Fibroblast of pulmonary artery (primary cell): ENCODE results near the gene SMPDL3B.
A peak's percentile ranks its signal among the peaks of the same experiment; 100 is the strongest.

ENCODE experiments used
- DNase-seq: peaks from one replicate; pipeline ENCODE4 v3.0.0-alpha.2; 2010; ENCODE audit warnings: low read depth
- H3K4me3 ChIP-seq: replicated peaks from 2 replicates; pipeline ENCODE4 v1.5.1; 2011; ENCODE audit warnings: low read depth, mild to moderate bottlenecking, control low read depth, low read length, moderate library complexity
- CTCF ChIP-seq: IDR thresholded peaks from 2 replicates; pipeline ENCODE4 v1.5.1; 2011; ENCODE audit warnings: mild to moderate bottlenecking, control low read depth, low read length, inconsistent platforms; ENCODE audit errors: missing control alignments

Gene SMPDL3B

GRCh38 chr1:27952147-27952546 lies 17.3 kb downstream of the SMPDL3B start:
- no peak for DNase-seq
- no peak overlapping the region for H3K4me3 ChIP-seq
- TF ChIP-seq CTCF, result no peak

DNA sequence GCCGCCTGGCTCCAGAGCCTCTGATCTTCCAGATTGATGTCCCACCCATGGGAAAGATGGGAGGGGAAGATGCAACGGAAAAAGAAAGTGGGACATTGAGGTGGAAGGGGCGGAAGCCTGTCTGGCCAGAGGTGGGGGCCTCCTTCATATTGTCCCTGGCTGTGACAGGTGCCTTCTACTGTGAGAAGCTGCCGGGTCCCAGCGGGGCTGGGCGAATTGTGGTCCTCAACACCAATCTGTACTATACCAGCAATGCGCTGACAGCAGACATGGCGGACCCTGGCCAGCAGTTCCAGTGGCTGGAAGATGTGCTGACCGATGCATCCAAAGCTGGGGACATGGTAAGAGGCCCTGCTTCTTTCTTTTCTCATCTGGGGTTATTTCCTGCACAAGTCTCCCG lies 19.4 kb downstream of the SMPDL3B start:
- no peak for DNase-seq
- no peak overlapping the region for H3K4me3 ChIP-seq
- no peak for TF ChIP-seq CTCF

- no peak overlapping the region for H3K4me3 ChIP-seq
- no peak for TF ChIP-seq CTCF
- no peak for DNase-seq
Observed at GRCh38 chr1:27955076-27955475, 20.3 kb downstream of the SMPDL3B start.

DNA sequence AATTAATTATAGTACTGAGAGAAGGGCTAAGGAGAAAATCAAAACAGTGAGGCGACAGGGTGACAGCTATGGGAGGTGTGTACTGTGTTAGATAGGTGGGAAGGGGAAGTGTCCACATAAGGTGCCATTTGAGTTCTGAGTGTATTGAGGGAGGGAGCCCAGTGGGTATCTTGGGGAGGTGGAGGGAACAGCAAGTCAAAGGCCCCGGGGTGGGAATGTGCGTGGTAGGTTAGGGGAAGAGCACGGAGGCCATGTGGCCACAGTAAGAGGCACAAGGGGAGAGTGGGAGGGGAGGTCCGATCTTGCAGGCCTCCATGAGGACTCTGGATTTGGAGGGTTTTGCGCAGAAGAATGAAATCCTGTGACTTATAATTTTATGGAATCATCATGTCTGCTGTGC lies 22.0 kb downstream of the SMPDL3B start:
- H3K4me3 ChIP-seq, result no peak overlapping the region
- TF ChIP-seq CTCF, result no peak
- DNase-seq, result no peak

DNA sequence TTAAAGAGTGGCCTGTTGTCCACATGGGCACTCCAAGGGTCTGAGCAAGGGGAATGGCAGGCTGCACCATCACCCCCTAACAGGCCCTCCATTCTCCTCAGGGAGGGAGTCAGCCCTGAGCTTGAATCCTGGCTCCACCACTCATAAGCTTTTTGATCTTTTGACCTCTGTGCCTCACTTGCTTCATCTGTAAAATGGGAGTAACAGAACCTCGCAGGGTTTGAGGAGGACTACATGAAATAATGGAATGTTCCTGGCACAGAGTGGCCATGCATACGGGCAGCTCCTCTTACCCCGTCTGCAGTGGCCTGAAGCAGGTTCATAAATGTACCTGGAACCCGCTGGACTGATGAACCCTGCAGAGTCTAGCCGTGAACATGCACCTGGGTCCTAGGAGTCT lies 22.9 kb downstream of the SMPDL3B start:
- no peak for TF ChIP-seq CTCF
- H3K4me3 ChIP-seq, result no peak overlapping the region
- no peak for DNase-seq

- no peak for DNase-seq
- no peak overlapping the region for H3K4me3 ChIP-seq
- TF ChIP-seq CTCF, result no peak
Observed at GRCh38 chr1:27958513-27958912, 23.7 kb downstream of the SMPDL3B start.

DNA sequence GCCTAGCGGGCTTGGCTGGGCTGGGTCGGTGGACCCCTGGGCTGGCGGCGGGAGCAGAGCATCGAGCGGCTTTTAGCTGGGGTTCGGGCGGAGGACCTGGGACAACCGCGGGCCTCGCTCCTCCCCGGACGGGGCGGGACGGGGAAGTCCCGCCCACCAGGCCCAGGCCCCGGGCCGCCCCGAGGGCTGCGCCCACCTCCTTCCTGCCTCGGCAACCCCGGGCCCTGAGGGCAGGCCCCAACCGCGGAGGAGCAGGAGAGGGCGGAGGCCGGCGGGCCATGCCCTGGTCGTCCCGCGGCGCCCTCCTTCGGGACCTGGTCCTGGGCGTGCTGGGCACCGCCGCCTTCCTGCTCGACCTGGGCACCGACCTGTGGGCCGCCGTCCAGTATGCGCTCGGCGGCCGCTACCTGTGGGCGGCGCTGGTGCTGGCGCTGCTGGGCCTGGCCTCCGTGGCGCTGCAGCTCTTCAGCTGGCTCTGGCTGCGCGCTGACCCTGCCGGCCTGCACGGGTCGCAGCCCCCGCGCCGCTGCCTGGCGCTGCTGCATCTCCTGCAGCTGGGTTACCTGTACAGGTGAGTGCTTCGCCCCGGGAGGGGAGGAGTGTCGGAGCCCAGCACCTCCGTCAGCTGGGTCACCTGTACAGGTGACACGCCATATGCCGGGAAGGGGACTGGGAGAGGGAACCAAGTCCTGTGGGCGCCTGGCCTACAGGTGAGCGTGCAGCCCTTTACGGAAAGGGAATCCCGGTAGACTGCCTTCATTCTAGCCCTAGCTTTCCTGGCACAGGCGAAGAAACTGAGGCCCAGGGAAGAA lies 25.2 kb downstream of the SMPDL3B start, which contains the start of gene XKR8:
Gene XKR8, plus strand, starts transcription at position 182 of the 812 bp plus-strand sequence. Its CDS starts 97 bp downstream, at position 279.
- TF ChIP-seq CTCF, result peak; percentile 16
- peak; percentile 72 for DNase-seq
- peak within 1 kb of the TSS; percentile 64 for H3K4me3 ChIP-seq
